Suprapubic skin (tissue), 4 donors: Measurements from ENCODE around the gene S100A3. TPM values are rescaled to one million over a fixed set of nuclear protein-coding genes. Genes with fewer than 3 reads are reported as not detected.
A peak's percentile ranks its signal among the peaks of the same experiment; 100 is the strongest.
"Not testable (repeated sequence)": the region's sequence is repeated elsewhere in the genome, so short reads cannot be mapped to it uniquely, and the experiment has no call there.

Source experiments
- DNase-seq, 2 donors: peaks; one replicate each; pipeline ENCODE4 v3.0.0-alpha.2; 2019; ENCODE audit warnings: low spot score in 2 of 2
- H3K27ac ChIP-seq: fragments of 200-600 bp; sonication (generic); one replicate; pipeline ENCODE4 v1.5.1; 2019
- H3K27me3 ChIP-seq: fragments of 200-600 bp; sonication (generic); one replicate; pipeline ENCODE4 v1.5.1; 2019
- H3K36me3 ChIP-seq: fragments of 200-600 bp; sonication (generic); one replicate; pipeline ENCODE4 v1.5.1; 2019
- H3K4me1 ChIP-seq: fragments of 200-600 bp; sonication (generic); one replicate; pipeline ENCODE4 v1.5.1; 2019
- H3K4me3 ChIP-seq: fragments of 200-600 bp; sonication (generic); one replicate; pipeline ENCODE4 v1.5.1; 2019; ENCODE audit warnings: mild to moderate bottlenecking
- H3K9me3 ChIP-seq: fragments of 200-600 bp; sonication (generic); one replicate; pipeline ENCODE4 v1.5.1; 2019
- EP300 ChIP-seq: sonication (generic); formaldehyde crosslinking; IDR thresholded peaks from one replicate; pipeline ENCODE4 v1.6.1; 2017; ENCODE audit warnings: antibody characterized with exemption
- POLR2A ChIP-seq, 2 donors: fragments of 450-650 bp; IDR thresholded peaks; one replicate each; pipeline ENCODE4 v1.6.1; 2017; ENCODE audit warnings: antibody characterized with exemption in 2 of 2, mild to moderate bottlenecking in 2 of 2, moderate library complexity in 2 of 2
- POLR2AphosphoS5 ChIP-seq, 3 donors: sonication (generic); formaldehyde crosslinking; IDR thresholded peaks; one replicate each; pipeline ENCODE4 v1.6.1; 2017; ENCODE audit warnings: antibody characterized with exemption in 3 of 3
- WGBS: methylation state at CpG from one replicate; pipeline ENCODE4 v1.1.5; 2018; 5-methylcytosine and 5-hydroxymethylcytosine counted together
- total RNA-seq, 4 donors: library from RNA; depleted of rRNA; stranded (reverse); fragments of >200 nt; gene quantifications; one replicate each; pipeline ENCODE4 v1.1.0, GENCODE V29; 2016
- TF ChIP-seq, protein P1 (sequence below), 2 donors: fragments of 200-600 bp in 1 of 2; fragments of 450-650 bp in 1 of 2; sonication (generic) in 1 of 2; IDR thresholded peaks; one replicate each; pipeline ENCODE4 v1.5.1; 2016 to 2019; ENCODE audit warnings: antibody characterized with exemption in 2 of 2, mild to moderate bottlenecking in 1 of 2, moderate library complexity in 1 of 2

Gene S100A3
- total RNA-seq, 4 donors from 2014 or later: 42.6 to 342 (median 88.0) TPM; not detected in 1

DNA sequence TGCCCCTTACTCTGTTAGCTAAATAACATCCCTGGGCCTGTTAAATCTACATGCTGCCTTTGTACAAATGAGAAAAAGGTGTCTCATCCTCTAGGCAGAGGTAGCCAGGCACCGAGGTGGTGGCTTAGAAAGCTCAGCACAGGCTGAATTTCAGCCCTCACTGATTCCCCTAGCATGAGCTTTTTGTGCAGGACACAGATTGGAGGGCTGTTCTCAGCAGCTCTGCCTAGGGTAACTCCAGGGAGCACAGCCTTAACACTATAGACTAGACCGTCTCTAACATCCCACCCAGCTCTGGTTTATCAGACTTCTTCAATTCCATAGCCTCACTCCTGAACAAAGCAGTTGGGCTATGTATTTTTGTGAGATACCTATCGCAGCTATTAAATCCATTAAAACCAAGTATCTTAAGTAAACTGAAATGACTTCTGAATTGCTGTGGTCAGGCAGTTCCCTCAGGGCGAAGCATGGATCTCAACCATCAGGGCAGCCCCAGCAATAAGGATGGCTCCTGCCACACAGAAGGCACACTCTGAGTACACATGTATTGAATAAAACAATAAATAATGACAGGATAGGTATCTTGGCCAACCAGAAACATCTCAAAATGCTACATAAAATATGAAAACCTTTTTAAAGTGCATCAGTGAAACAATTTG, 28.1 kb downstream of the S100A3 start:
- H3K9me3 ChIP-seq: no peaks in the 10 kb centered on the region
- H3K27ac ChIP-seq: no peak overlapping the region
- TF ChIP-seq, protein P1, sequence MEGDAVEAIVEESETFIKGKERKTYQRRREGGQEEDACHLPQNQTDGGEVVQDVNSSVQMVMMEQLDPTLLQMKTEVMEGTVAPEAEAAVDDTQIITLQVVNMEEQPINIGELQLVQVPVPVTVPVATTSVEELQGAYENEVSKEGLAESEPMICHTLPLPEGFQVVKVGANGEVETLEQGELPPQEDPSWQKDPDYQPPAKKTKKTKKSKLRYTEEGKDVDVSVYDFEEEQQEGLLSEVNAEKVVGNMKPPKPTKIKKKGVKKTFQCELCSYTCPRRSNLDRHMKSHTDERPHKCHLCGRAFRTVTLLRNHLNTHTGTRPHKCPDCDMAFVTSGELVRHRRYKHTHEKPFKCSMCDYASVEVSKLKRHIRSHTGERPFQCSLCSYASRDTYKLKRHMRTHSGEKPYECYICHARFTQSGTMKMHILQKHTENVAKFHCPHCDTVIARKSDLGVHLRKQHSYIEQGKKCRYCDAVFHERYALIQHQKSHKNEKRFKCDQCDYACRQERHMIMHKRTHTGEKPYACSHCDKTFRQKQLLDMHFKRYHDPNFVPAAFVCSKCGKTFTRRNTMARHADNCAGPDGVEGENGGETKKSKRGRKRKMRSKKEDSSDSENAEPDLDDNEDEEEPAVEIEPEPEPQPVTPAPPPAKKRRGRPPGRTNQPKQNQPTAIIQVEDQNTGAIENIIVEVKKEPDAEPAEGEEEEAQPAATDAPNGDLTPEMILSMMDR (IDR thresholded peaks at IDR 0.05): no peak
- no peak for TF ChIP-seq EP300
- TF ChIP-seq POLR2AphosphoS5 (IDR thresholded peaks at IDR 0.05): no peak
- TF ChIP-seq POLR2A (IDR thresholded peaks at IDR 0.05): no peak
- no peak for DNase-seq
- 92% methylated on average over 4 of the region's 4 CpGs for WGBS
- H3K36me3 ChIP-seq: no peaks in the 10 kb centered on the region
- H3K4me3 ChIP-seq: no peak overlapping the region
- H3K27me3 ChIP-seq: no peaks in the 10 kb centered on the region
- H3K4me1 ChIP-seq: peaks cover 18% of the 10 kb centered on the region

- H3K4me1 ChIP-seq: peaks cover 18% of the 10 kb centered on the region
- not testable (repeated sequence) for H3K27me3 ChIP-seq, DNase-seq, H3K9me3 ChIP-seq, H3K4me3 ChIP-seq, H3K27ac ChIP-seq, H3K36me3 ChIP-seq
- WGBS: 84% methylated on average over 5 of the region's 5 CpGs
Observed at GRCh38 chr1:153520137-153520691, 28.8 kb downstream of the S100A3 start.

DNA sequence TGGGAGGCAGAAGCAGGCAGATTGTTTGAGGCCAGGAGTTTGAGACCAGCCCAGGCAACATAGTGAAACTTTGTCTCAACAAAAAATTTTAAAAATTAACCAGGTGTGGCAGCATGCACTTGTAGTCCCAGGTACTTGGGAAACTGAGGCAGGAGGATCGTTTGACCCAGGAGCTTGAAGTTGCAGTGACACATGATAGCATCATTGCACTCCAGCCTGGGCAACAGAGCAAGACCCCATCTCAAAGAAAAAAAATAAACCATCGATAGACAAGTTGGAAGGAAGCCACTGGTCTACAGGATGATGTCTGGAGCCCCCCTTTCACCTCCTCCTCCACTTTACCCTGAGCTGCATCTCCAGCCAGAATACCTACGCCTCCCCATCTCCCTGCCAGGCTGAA, 29.8 kb downstream of the S100A3 start:
- TF ChIP-seq POLR2A (IDR thresholded peaks at IDR 0.05): no peak
- TF ChIP-seq, protein P1 (IDR thresholded peaks at IDR 0.05): no peak
- no peak for TF ChIP-seq POLR2AphosphoS5 (IDR thresholded peaks at IDR 0.05)
- no peak for TF ChIP-seq EP300
- H3K4me1 ChIP-seq: peaks cover 25% of the 10 kb centered on the region
- no peaks in the 10 kb centered on the region for H3K36me3 ChIP-seq
- H3K9me3 ChIP-seq: no peaks in the 10 kb centered on the region
- H3K27ac ChIP-seq: no peak overlapping the region
- no peak for DNase-seq
- H3K27me3 ChIP-seq: no peaks in the 10 kb centered on the region
- 91% methylated on average over 3 of the region's 3 CpGs for WGBS
- no peak overlapping the region for H3K4me3 ChIP-seq

- no peak for DNase-seq
- H3K9me3 ChIP-seq: no peaks in the 10 kb centered on the region
- TF ChIP-seq, protein P1 (IDR thresholded peaks at IDR 0.05): no peak
- no peak for TF ChIP-seq POLR2AphosphoS5 (IDR thresholded peaks at IDR 0.05)
- no peak for TF ChIP-seq POLR2A (IDR thresholded peaks at IDR 0.05)
- no peak for TF ChIP-seq EP300
- H3K27me3 ChIP-seq: no peaks in the 10 kb centered on the region
- H3K36me3 ChIP-seq: no peaks in the 10 kb centered on the region
- H3K27ac ChIP-seq: peak overlapping the region; percentile 88
- peaks cover 32% of the 10 kb centered on the region for H3K4me1 ChIP-seq
- 45% methylated on average over 7 of the region's 8 CpGs for WGBS
- H3K4me3 ChIP-seq: no peak overlapping the region
Observed at GRCh38 chr1:153515504-153516394, 33.3 kb downstream of the S100A3 start.

DNA sequence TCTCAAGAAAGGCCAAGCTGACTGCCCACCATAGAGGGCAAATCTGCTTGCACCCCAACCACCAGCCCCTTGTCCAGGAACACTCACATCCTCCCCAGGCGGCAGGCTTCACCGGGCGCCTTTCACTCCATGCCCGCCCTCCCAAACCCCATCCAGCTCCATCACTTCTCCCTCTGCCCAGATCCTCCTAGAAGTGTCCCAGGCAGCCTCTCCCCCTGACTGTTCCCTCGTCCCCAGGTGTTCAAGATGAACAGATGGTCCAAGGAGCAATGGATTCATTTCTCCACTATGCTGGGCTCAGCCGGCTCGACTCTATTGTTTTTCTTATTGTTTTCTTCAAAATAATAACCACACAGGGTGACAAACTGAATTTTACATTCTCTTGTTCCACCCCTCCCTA, 35.4 kb downstream of the S100A3 start:
- Histone ChIP-seq H3K9me3 (no peaks in the 10 kb centered on the region), H3K36me3 (no peaks in the 10 kb centered on the region), H3K27me3 (no peaks in the 10 kb centered on the region), H3K4me3 (no peak overlapping the region), H3K4me1 (peaks cover 33% of the 10 kb centered on the region), H3K27ac (no peak overlapping the region)
- TF ChIP-seq EP300 (no peak), POLR2A (IDR thresholded peaks at IDR 0.05) (no peak), POLR2AphosphoS5 (IDR thresholded peaks at IDR 0.05) (no peak)
- TF ChIP-seq, protein P1 (IDR thresholded peaks at IDR 0.05): no peak
- peak in 1 of 2 donors; percentile 56 for DNase-seq
- WGBS: 92% methylated on average over 7 of the region's 7 CpGs
